Calu3 (cell line): ENCODE measurements around the gene ZIM2. TPM values are rescaled to one million over a fixed set of nuclear protein-coding genes. Genes with fewer than 3 reads are reported as not detected.

ENCODE experiments used
- BruUV-seq: library from RNA; stranded (reverse); fragments of 400-500 nt; replicated peaks from 2 replicates; lab custom pipeline; 2021; lab: Mats Ljungman, UMichigan
- CTCF ChIA-PET: fragments of 300-600 bp; sonication (Branson Sonifier 250); formaldehyde crosslinking; loops from one replicate; lab custom pipeline; 2022; ENCODE audit warnings: antibody characterized with exemption; lab: Charles Lee
- DNase-seq: peaks from one replicate; pipeline ENCODE4 v3.0.0; 2022
- H3K27ac Mint-ChIP-seq: one replicate; pipeline ENCODE4 v1.8.0; 2022; ENCODE audit warnings: mixed read lengths; ENCODE audit not compliant: unreplicated experiment
- H3K27me3 Mint-ChIP-seq: one replicate; pipeline ENCODE4 v1.8.0; 2022; ENCODE audit warnings: mixed read lengths; ENCODE audit not compliant: unreplicated experiment
- H3K36me3 Mint-ChIP-seq: one replicate; pipeline ENCODE4 v1.8.0; 2022; ENCODE audit warnings: mild to moderate bottlenecking, moderate library complexity, mixed read lengths; ENCODE audit not compliant: insufficient read depth, unreplicated experiment
- H3K4me1 Mint-ChIP-seq: one replicate; pipeline ENCODE4 v1.8.0; 2022; ENCODE audit warnings: mild to moderate bottlenecking, low read depth, mixed read lengths; ENCODE audit not compliant: unreplicated experiment
- H3K4me3 Mint-ChIP-seq: one replicate; pipeline ENCODE4 v1.8.0; 2022; ENCODE audit warnings: mild to moderate bottlenecking, low read depth, moderate library complexity, mixed read lengths; ENCODE audit not compliant: unreplicated experiment
- H3K9me3 Mint-ChIP-seq: one replicate; pipeline ENCODE4 v1.8.0; 2022; ENCODE audit warnings: low read depth, mixed read lengths; ENCODE audit not compliant: unreplicated experiment
- CTCF ChIP-seq: fragments of 200-600 bp; IDR thresholded peaks from one replicate; pipeline ENCODE4 v1.8.0; 2022; ENCODE audit warnings: antibody characterized with exemption; ENCODE audit not compliant: unreplicated experiment
- intact Hi-C: fragments of 100-400 bp; cut with micrococcal nuclease; formaldehyde crosslinking; loops from one replicate; pipeline ENCODE4 v1.10.0; 2022; ENCODE audit not compliant: unreplicated experiment
- total RNA-seq: library from RNA; stranded (reverse); gene quantifications from 2 replicates; pipeline ENCODE4 v1.2.3, GENCODE V29; 2022

ZIM2 gene
- total RNA-seq, 1 experiment from 2014 or later, result not detected

DNA sequence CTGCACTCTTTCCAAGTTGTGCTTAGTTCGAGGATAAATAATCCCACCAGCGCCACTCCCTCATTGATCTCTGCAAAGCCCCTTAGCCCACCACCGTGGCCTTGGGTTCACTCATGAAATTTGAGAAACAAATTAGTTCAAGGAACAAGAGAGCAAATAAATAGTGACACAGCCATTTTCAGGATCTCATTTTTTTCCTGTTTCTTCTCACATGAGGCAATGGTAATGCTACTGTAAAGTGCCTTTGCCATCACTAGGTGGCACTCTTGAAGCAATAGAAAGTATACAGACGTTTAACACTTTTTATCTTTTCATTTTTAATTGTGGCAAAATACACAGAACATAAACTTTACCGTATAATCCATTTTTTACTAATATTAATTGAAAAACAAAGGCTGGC, 92.1 kb downstream of the ZIM2 start:
- TF ChIP-seq CTCF, result no peak
- Mint-ChIP-seq H3K9me3 (peaks cover 23% of the 10 kb centered on the region), H3K4me1 (no peaks in the 10 kb centered on the region), H3K4me3 (no peak overlapping the region), H3K27me3 (no peaks in the 10 kb centered on the region), H3K36me3 (no peaks in the 10 kb centered on the region), H3K27ac (no peak overlapping the region)
- DNase-seq, result no peak
- intact Hi-C loops, result no loop called here
- BruUV-seq, result no TSS peak
- CTCF ChIA-PET, result no interaction called here

GRCh38 chr19:56746367-56746766, 94.2 kb downstream of the ZIM2 start:
- CTCF ChIA-PET, result no interaction called here
- TF ChIP-seq CTCF, result no peak
- no peak for DNase-seq
- H3K4me3 Mint-ChIP-seq, result no peak overlapping the region
- H3K9me3 Mint-ChIP-seq, result peaks cover 31% of the 10 kb centered on the region
- H3K27me3 Mint-ChIP-seq, result no peaks in the 10 kb centered on the region
- intact Hi-C loops, result no loop called here
- no peak overlapping the region for H3K27ac Mint-ChIP-seq
- H3K36me3 Mint-ChIP-seq, result no peaks in the 10 kb centered on the region
- H3K4me1 Mint-ChIP-seq, result no peaks in the 10 kb centered on the region
- no TSS peak for BruUV-seq

DNA sequence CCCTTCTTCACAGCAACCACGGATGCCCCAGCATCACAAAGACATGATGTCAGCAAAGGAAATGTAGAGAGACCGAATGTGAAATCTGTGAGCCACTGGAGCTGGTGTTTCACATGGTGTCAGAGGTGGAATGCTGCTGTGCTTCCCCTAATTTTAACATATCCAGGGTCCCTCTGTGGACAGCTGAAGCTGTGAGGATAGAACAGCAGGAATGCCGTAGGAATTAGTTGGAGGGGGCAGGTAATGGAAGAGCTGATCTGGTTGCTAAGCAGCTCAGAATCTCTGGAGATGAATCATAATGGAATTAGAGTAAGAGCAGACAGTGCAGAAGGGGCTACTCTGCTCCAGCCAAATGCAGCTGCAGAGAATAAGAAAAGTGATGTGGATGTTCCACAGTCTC, 100.0 kb downstream of the ZIM2 start:
- peaks cover 33% of the 10 kb centered on the region for H3K9me3 Mint-ChIP-seq
- no peak for DNase-seq
- no peaks in the 10 kb centered on the region for H3K27me3 Mint-ChIP-seq
- no peak overlapping the region for H3K4me3 Mint-ChIP-seq
- TF ChIP-seq CTCF, result no peak
- no peaks in the 10 kb centered on the region for H3K4me1 Mint-ChIP-seq
- intact Hi-C loops, result no loop called here
- CTCF ChIA-PET, result no interaction called here
- BruUV-seq, result no TSS peak
- no peaks in the 10 kb centered on the region for H3K36me3 Mint-ChIP-seq
- H3K27ac Mint-ChIP-seq, result no peak overlapping the region

GRCh38 chr19:56736571-56736970, 104.0 kb downstream of the ZIM2 start:
- intact Hi-C loops, result no loop called here
- no peak for TF ChIP-seq CTCF
- Mint-ChIP-seq H3K9me3 (peaks cover 26% of the 10 kb centered on the region), H3K27me3 (no peaks in the 10 kb centered on the region), H3K27ac (no peak overlapping the region), H3K4me3 (no peak overlapping the region), H3K4me1 (no peaks in the 10 kb centered on the region), H3K36me3 (no peaks in the 10 kb centered on the region)
- DNase-seq, result no peak
- CTCF ChIA-PET, result no interaction called here
- BruUV-seq, result no TSS peak
